WI38 (cell line): ENCODE measurements around the gene CALU.

Source experiments
- H3K4me3 ChIP-seq: 2 replicates; pipeline ENCODE4 v1.5.1; 2011; ENCODE audit warnings: low read depth, mild to moderate bottlenecking, control low read depth, low read length
- TF ChIP-seq, protein P1 (sequence below): IDR thresholded peaks from 2 replicates; pipeline ENCODE4 v1.5.1; 2012; ENCODE audit warnings: low read depth, mild to moderate bottlenecking, control low read depth, low read length

The CALU gene

DNA sequence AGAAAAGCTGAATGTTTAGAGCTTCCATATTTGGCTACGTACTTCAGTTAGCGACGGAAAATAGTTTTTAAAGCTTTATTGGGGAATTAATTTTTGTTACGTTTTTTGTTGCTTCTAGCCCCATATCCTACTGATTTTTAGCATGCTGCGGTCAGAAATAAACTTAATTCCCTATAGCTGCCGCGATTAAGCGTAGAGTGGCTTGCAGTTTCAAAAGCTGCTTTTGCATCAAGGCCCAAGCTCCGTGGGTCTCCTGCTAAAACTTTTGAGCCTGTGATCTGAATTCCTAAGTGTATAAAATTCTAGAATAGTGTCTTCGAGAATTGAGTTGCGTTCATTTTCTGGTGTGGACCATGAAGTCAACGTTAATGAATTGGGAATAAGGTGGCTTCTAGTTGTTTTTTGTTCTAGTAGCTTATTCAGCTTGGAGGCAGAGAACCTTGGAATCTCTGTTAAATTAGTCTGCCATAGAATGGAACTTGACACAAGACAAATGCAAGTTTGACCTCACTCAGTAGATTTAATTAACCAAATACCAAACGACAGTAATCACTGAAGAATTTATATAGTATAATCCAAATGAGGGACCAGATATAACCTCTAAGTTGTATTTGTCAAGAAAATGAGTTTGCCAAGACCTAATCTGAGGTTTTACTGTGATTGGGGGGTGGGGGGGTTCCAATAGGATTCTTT is 977 bp downstream of the CALU start:
- TF ChIP-seq, protein P1, sequence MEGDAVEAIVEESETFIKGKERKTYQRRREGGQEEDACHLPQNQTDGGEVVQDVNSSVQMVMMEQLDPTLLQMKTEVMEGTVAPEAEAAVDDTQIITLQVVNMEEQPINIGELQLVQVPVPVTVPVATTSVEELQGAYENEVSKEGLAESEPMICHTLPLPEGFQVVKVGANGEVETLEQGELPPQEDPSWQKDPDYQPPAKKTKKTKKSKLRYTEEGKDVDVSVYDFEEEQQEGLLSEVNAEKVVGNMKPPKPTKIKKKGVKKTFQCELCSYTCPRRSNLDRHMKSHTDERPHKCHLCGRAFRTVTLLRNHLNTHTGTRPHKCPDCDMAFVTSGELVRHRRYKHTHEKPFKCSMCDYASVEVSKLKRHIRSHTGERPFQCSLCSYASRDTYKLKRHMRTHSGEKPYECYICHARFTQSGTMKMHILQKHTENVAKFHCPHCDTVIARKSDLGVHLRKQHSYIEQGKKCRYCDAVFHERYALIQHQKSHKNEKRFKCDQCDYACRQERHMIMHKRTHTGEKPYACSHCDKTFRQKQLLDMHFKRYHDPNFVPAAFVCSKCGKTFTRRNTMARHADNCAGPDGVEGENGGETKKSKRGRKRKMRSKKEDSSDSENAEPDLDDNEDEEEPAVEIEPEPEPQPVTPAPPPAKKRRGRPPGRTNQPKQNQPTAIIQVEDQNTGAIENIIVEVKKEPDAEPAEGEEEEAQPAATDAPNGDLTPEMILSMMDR, result no peak
- peak overlapping the region; percentile 81 for H3K4me3 ChIP-seq

DNA sequence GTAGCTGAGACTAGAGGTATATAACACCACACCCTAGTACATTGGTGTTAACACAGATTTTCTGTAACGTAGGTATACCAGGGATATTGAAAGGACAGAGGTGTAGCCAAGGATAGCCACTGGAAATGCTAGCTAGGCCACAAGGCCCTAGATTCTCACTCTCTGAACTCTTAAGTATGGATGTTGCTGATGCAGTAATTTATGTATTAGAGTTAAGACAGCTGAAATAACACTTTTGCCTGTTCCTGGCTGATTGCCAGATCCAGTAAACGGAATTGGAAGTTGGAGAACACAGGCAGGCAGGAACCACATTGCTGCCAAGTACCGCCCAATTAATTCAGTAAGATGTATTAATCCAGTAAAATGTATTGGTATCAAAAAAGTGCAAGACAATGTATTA is 1.8 kb downstream of the CALU start:
- TF ChIP-seq, protein P1, result no peak
- H3K4me3 ChIP-seq, result peak overlapping the region; percentile 81

DNA sequence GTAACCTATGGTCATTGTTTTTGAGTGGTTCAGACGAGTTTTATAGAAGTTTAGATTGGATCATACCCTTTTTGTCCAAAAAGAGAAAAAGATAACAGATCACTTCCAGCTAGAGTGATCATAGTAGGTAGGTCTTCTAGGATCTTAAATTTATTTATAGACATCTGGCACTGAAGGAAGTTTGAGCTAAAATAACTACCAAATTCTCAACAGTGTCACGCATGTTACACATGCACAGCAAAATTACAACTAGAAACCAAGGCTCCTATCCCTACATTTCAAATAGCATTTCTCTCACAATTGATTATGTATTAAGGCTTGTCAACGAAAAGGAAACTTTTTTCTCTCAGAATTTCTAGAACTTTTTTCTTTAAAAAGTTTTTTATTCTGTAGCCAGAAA is 2.3 kb downstream of the CALU start:
- TF ChIP-seq, protein P1, result no peak
- H3K4me3 ChIP-seq, result peak overlapping the region; percentile 81

DNA sequence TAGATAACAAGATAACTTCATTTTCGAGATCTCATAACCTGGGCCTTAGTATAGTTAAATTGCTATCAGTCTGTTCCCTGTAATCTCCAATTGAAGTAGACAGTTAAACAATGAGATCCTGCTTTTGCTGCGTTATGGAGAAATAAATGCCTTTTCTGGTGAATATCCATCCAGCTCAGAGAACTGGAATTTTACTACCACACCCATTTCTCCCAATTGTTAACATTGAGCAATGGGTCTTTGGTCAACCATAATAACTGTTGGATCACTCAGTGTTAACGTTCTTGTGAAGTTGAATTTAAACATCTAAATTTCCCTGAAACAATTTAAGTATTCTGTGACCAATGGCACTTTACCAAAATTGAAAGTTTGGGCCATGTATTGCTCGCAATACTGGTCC is 3.0 kb downstream of the CALU start:
- peak overlapping the region; percentile 81 for H3K4me3 ChIP-seq
- TF ChIP-seq, protein P1, result no peak

DNA sequence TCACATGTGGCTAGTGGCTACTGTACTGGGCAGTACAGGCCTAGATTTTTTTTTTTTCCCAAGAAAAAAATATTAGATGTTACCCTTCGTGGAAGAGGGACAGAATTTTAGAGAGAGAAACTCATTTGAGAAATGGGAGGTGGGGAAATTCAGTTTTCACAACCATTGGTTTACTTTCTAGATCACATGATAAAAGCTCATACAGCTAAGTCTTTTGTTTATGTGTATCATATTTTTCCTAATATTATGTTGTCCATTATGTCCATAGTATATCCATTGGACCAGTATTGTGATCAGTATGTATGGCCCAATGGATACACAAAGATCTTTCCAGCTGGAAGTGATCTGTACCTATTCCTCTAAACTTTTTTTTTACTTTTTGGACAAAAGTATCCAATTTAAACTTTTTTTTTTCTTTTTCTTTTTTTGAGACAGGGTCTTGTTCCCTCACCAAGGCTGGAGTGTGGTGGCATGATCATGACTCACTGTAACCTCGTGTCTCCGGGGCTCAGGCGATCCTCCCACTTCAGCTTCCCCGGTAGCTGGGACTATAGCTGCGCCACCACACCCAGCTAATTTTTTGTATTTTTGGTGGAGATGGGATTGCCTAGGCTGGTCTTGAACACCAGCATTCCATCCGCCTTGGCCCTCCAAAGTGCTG is 4.1 kb downstream of the CALU start:
- TF ChIP-seq, protein P1, result no peak
- no peak overlapping the region for H3K4me3 ChIP-seq

DNA sequence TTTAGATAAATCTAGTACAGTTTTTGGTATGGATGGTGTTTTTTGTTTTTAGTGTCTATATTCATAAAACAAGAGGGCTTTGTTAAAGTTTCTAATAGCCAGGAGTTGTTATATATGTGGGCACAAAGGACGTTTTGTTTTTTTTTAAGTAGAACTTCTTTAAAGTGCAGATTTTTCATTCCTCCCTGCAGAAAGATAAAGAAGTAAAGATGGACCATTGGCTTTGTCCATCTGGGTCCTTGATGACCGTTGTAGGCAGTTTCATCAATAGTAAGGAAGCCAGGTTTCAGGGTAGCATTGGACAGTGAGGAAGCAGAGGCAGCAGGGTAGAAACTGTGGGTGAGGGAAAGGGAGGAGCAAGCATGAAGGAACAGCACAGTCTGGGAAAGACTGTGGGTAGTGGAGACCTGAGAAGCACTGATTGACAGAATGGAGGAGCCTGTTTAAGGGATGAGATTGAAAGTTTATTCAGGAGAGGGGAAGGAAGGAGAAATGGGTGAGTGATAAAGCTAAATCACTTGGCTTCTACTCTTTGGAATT is 5.3 kb downstream of the CALU start:
- H3K4me3 ChIP-seq, result no peak overlapping the region
- TF ChIP-seq, protein P1, result no peak

DNA sequence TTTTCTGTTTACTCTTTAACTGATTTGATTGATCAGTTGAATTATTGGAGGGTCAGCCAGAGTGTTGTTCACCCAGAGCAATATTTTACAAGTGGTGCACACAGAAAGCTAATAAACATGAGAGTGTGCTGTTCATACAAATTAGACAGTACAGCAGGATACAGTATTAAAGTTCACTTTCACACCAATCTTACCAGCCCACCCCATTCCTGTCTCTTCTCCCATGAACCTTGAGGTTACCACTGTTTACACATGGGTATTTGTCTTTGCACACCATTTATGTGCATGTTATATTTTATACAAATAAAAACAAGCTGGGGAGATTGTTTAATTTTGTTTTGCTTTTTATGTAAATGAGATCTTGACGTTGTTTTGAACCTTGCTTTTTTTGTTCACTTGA is 6.5 kb downstream of the CALU start:
- TF ChIP-seq, protein P1, result no peak
- no peak overlapping the region for H3K4me3 ChIP-seq
